ENCODE results near the gene TUBB4B.

TUBB4B gene

GRCh38 chr9:137231372-137232039 is 9.6 kb upstream of the TUBB4B start:
- no peak overlapping the region for H2AFZ ChIP-seq (ENCODE audit: low read length)
- no peak overlapping the region for H3K4me3 ChIP-seq (ENCODE audit: low read depth, low read length, poor library complexity, severe bottlenecking)
- H3K9ac ChIP-seq (ENCODE audit: low read length), result no peak overlapping the region
- no peaks in the 10 kb centered on the region for H4K20me1 ChIP-seq (ENCODE audit: insufficient read depth, low read length)
- no peak for TF ChIP-seq EZH2 (IDR thresholded peaks at IDR 0.05; ENCODE audit: borderline replicate concordance, low read length)
- no peak for TF ChIP-seq CTCF (IDR thresholded peaks at IDR 0.05; ENCODE audit: low read length)
- H3K36me3 ChIP-seq (ENCODE audit: insufficient read depth, low read length), result no peaks in the 10 kb centered on the region
- H3K9me3 ChIP-seq (ENCODE audit: low read length), result no peaks in the 10 kb centered on the region
- H3K4me1 ChIP-seq (ENCODE audit: insufficient read depth, low read length, severe bottlenecking), result peaks cover under 1% of the 10 kb centered on the region
- H3K27ac ChIP-seq (ENCODE audit: low read depth, low read length, poor library complexity, severe bottlenecking), result no peak overlapping the region
- no peaks in the 10 kb centered on the region for H3K9me2 ChIP-seq (ENCODE audit: low read depth, low read length)
- no peak overlapping the region for H3K4me2 ChIP-seq (ENCODE audit: low read length)
- H3F3A ChIP-seq (ENCODE audit: insufficient read depth, low read length), result no peaks in the 10 kb centered on the region
- H3K27me3 ChIP-seq (ENCODE audit: insufficient read depth, low read length), result peaks cover 12% of the 10 kb centered on the region; the same call in 1 of the 2 replicates
- no peaks in the 10 kb centered on the region for H3K79me2 ChIP-seq (ENCODE audit: insufficient read depth, low read length)

GRCh38 chr9:137232101-137232500 is 9.0 kb upstream of the TUBB4B start:
- H3K9ac ChIP-seq (ENCODE audit: low read length), result no peak overlapping the region

GRCh38 chr9:137232510-137232909 is 8.6 kb upstream of the TUBB4B start:
- H3K4me3 ChIP-seq (ENCODE audit: low read depth, low read length, poor library complexity, severe bottlenecking), result no peak overlapping the region
- no peak overlapping the region for H3K9ac ChIP-seq (ENCODE audit: low read length)
- no peak overlapping the region for H2AFZ ChIP-seq (ENCODE audit: low read length)
- no peaks in the 10 kb centered on the region for H3F3A ChIP-seq (ENCODE audit: insufficient read depth, low read length)
- peaks cover 8% of the 10 kb centered on the region for H3K4me1 ChIP-seq (ENCODE audit: insufficient read depth, low read length, severe bottlenecking)
- H3K9me2 ChIP-seq (ENCODE audit: low read depth, low read length), result no peaks in the 10 kb centered on the region
- TF ChIP-seq CTCF (IDR thresholded peaks at IDR 0.05; ENCODE audit: low read length) (no peak), EZH2 (IDR thresholded peaks at IDR 0.05; ENCODE audit: borderline replicate concordance, low read length) (no peak)
- H4K20me1 ChIP-seq (ENCODE audit: insufficient read depth, low read length), result no peaks in the 10 kb centered on the region
- H3K4me2 ChIP-seq (ENCODE audit: low read length), result no peak overlapping the region
- H3K9me3 ChIP-seq (ENCODE audit: low read length), result no peaks in the 10 kb centered on the region
- H3K27me3 ChIP-seq (ENCODE audit: insufficient read depth, low read length), result peaks cover 12% of the 10 kb centered on the region; the same call in 1 of the 2 replicates
- H3K27ac ChIP-seq (ENCODE audit: low read depth, low read length, poor library complexity, severe bottlenecking), result no peak overlapping the region
- H3K79me2 ChIP-seq (ENCODE audit: insufficient read depth, low read length), result no peaks in the 10 kb centered on the region
- no peaks in the 10 kb centered on the region for H3K36me3 ChIP-seq (ENCODE audit: insufficient read depth, low read length)

More at GRCh38 chr9:137232101-137232500, 9.0 kb upstream of the TUBB4B start:
- Histone ChIP-seq H3K4me2 (ENCODE audit: low read length) (no peak overlapping the region), H2AFZ (ENCODE audit: low read length) (no peak overlapping the region), H3K4me3 (ENCODE audit: low read depth, low read length, poor library complexity, severe bottlenecking) (no peak overlapping the region), H3K36me3 (ENCODE audit: insufficient read depth, low read length) (no peaks in the 10 kb centered on the region), H3K9me3 (ENCODE audit: low read length) (no peaks in the 10 kb centered on the region), H4K20me1 (ENCODE audit: insufficient read depth, low read length) (no peaks in the 10 kb centered on the region), H3K9me2 (ENCODE audit: low read depth, low read length) (no peaks in the 10 kb centered on the region), H3F3A (ENCODE audit: insufficient read depth, low read length) (no peaks in the 10 kb centered on the region), H3K4me1 (ENCODE audit: insufficient read depth, low read length, severe bottlenecking) (peaks cover 6% of the 10 kb centered on the region), H3K27ac (ENCODE audit: low read depth, low read length, poor library complexity, severe bottlenecking) (no peak overlapping the region), H3K79me2 (ENCODE audit: insufficient read depth, low read length) (no peaks in the 10 kb centered on the region), H3K27me3 (ENCODE audit: insufficient read depth, low read length) (peaks cover 12% of the 10 kb centered on the region; the same call in 1 of the 2 replicates)
- TF ChIP-seq CTCF (IDR thresholded peaks at IDR 0.05; ENCODE audit: low read length) (no peak), EZH2 (IDR thresholded peaks at IDR 0.05; ENCODE audit: borderline replicate concordance, low read length) (no peak)
